NCI-H345 treated with DMSO at 0.1 percent for 48 hours (cell line): ENCODE measurements around the gene AKAP5.
A peak's percentile ranks its signal among the peaks of the same experiment; 100 is the strongest.

ENCODE experiments used
- DNase-seq: peaks from one replicate; lab custom pipeline; 2025; ENCODE audit not compliant: unreplicated experiment; lab: John Stamatoyannopoulos, UW

Gene AKAP5

DNA sequence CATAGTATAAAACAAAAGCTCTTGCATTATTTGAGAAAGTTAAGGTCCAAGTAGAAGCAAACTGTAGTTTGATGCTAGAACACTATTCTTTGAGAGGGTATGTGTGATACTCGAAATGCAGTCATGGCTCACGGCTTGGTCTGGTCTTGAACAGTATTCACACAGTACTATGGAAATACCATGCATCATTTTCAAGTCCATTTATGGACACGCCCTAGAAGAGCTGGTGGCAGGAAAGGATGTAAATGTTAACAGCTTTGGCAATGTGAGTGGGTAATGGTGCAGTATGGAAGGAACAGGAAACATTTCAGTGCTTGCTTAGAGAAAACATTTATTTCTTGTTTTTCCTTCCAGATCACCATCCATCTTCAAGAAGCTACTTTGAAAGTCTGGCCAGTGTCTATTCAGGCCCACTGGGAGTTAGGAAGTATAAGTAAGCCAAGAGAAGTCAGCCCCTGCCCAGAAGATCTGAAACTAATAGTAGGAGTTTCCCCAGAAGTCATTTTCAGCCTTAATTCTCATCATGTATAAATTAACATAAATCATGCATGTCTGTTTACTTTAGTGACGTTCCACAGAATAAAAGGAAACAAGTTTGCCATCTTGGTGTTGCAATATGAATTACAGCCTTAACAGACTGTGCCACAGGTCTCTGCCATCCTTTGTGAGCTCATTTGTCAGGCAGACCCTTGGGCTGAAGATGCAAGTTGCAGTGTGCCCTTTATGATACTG, 5.7 kb upstream of the AKAP5 start:
- DNase-seq = no peak

DNA sequence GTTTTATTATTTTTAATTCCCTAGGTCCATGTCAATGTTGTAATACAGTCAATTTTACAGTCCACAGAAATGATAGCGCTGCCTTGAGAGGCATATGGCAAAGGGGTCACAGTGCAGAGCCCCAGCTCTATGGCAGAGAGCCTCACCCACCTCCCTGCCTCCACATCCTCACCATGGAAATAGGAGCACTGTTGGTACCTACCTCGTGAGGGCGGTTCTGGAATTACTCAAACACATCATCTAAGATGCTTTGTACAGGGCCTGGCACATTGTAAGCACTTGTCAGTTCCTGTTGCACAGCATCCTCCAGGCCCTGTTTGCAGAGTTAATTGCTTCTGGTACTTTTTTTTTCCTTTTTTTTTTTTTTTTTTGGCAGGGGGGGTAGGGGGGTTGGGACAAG, 4.1 kb upstream of the AKAP5 start:
- DNase-seq = no peak

DNA sequence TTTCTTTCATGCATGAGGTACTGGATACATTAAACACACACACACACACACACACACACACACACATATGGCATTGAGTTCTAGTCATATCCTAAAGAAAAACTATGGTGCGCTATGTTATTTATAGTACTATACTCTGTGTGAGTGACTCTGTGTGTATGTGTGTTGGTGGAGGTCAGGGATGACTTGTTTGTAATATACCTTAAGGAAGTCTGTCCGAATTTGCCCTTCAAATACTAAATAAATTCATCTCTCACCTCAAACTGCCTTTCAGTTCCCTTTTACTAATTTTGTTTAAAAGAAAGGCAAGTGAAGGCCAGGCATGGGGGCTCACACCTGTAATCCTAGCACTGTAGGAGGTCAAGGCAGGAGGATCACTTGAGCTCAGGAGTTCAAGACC, 2.1 kb upstream of the AKAP5 start:
- DNase-seq = no peak

DNA sequence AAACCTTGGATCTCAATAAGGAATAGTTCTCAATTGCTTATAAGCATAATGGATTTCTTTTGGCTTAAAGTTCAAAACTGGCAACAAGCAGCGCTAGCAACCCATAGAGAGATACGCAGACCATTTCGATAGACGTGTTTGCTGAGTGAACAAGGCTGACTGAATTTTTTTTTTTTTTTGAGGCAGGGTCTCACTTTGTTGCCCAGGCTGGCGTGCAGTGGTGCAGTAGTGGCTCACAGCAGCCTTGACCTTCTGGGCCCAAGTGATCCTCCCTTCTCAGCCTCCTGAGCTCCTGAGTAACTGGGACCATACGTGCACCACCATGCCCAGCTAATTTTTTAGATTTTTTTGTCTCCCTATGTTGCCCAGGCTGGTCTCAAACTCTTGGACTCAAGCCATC, 1.4 kb upstream of the AKAP5 start:
- no peak for DNase-seq

DNA sequence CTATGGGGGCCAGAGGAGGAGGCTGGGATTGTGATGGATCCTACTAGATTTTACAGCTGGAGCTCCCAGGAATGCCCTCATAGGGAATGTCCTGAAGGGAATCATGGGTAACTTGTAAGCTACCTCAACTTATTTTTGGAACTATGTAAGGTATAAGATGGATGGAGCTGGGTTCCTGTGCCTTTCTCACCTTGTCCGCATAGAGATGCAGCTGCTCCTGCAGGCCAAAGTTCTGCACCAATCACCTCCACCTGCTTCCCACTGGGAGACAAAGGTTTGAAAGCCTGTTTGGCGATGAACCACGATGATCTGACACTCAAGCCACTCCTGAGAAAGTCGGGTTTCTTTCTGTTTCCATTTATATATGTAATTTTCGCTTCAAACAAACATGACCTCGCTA, 648 bp upstream of the AKAP5 start:
- DNase-seq = peak; percentile 57

DNA sequence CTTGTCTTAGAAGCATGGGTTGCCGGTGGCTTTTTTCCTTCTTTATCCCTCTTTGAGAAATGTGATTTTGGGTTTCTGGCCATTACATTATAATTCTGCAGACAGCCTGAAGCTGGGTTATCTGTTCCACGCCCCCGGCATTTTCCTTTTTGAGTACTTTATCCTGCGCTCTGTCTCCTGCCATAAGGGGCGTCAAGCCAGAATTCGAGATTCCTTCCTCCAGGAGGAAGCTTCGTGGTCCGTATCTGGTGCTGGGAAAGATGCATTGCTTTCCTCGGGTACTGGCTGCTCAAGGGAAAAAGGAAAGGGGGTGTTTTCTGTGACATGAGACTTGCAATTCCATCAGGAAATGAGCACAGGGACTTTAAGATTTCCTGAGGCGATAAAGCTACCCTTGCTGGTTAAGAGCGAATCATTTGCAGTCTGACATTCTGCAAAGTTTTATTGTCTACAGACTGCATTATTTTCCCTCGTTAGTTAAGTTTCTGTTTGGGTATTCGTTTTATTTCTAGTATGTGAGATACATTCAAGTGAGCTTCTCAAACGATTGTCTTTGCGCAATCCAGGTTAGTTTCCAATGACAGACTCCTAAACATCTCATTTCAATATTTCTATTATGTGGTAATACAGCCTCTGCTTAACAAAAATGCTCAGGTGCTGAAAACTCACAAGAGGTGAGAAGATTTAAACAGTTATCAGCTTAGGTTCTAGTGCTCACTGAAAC, 694 bp downstream of the AKAP5 start:
- DNase-seq = peak; percentile 41

DNA sequence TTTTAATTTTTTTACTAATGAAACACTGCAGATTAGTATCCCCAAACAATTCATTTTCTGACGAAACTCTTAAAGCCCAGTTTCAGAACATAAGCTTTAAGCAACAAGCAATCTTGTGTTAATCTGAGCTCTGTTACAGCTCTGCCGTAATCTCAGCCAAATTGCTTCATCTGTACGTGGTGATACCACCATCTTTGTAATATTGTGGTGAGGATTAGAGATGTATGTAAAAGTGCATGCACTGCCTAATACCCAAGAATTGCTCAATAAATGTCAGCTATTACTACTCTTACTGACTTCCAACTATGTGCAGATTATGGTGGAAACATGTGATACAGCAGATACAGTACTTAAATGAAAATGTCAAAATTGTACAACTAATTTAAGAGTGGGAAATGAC, 1.8 kb downstream of the AKAP5 start:
- no peak for DNase-seq

DNA sequence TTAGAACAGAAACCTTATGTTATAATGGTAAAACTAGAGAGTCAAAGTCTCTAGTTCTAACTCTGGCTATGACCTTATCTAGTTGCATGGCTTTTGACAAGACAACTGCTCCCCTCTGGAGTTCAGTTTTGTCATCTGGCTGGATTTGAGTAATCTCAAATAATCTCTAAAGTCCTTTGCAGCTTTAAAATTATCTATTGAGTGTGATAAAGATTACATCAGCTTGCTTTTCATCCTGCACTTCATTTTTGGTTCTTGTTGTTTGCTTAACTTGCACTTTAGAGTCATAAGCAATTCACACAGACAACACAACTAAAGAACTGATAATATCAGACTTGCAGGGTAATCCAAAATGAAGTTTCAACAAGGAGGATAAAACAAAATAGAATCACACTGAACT, 2.3 kb downstream of the AKAP5 start:
- no peak for DNase-seq

DNA sequence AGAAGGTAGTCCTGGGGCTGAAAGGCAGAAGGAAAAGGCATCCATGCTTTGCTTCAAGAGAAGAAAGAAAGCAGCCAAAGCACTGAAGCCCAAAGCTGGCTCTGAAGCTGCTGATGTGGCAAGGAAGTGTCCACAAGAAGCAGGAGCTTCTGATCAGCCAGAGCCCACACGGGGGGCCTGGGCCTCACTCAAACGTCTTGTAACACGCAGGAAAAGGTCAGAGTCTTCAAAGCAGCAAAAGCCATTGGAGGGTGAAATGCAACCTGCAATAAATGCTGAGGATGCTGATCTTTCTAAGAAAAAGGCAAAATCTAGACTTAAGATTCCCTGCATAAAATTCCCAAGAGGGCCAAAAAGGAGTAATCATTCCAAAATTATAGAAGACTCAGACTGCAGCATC, 3.2 kb downstream of the AKAP5 start:
- DNase-seq = no peak

DNA sequence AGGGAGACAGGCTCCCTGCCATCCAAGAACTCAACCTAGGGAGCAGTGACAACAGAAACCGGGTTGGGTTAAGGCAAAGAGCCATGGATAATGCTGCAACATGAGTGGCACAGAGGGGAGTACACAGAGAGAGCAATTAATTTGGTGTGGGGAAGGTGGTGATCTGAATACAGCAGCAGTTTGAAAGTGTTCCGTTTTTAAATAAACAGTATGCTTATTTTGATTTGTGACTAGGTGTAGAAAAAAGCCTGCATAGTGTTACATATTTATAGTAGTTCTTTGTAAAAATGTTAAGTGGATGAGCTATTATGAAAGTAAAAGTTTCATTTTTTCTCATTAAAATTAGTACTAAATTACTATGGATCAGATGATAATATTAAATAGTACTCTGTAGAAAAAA, 8.7 kb downstream of the AKAP5 start:
- no peak for DNase-seq

DNA sequence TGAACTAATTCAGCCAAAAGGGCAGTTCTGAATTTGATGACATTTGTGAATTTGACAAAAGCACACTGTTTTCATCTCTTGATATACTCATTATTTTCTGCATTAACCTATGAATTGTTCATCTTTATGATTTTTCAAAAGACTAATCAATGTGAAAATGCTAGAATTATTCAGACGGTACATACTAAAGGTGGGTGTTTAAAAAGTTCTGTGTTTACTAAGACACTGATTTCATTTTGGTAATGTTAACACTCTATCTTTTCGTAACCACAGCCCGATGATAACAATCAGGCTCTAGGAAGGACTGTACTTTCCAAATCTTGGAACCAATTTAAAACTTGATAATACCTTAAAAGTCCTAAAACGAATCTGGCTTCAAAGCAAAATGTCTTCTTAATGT, 9.4 kb downstream of the AKAP5 start:
- DNase-seq = no peak

DNA sequence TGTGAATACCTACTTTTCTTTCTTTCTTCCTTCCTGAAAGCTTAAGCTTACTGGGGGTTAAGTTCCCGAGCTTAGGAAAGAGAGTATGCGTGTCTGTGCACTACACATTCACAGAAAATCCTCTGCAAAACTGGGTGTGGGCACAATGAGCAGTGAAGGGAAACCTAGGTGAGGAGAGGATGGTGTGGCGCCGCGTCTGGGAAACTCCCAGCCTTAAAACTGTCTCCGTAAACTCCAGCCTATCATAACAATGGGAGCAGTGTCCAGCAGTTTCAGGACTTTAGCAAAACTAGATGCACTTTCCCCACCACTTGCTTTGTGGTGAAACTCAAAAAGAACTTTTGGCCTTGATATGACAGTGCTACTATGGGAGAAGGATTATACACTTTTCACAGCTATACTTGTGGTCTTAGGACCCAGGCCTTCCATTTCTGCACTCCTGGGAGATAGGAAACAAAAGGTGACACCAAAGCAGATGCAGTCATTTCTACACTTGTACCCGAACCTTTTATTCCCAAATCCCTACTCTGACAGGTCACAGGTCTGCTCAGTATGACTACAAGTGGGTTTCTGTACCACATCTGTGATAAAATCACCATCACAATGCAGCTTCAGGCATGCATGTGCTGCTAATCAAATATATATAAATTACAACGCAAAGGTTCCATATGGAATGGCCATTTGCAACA, 10.4 kb downstream of the AKAP5 start:
- DNase-seq = no peak

DNA sequence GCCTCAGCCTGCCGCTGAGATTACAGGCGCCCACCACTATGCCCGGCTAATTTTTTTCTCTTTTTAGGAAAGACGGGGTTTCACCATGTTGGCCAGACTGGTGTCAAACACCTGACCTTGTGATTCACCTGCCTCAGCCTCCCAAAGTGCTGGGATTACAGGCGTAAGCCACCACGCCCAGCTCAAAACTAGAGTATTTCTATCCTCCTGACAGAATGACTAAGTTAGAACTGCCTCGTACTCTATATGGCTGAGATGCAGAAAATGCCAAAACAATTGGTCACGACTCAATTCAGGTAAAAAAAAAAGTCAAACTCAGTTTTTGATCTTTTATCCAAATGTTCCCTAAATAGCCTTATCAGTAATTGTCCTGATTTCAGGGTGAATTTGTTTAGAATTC, 11.1 kb downstream of the AKAP5 start:
- no peak for DNase-seq

DNA sequence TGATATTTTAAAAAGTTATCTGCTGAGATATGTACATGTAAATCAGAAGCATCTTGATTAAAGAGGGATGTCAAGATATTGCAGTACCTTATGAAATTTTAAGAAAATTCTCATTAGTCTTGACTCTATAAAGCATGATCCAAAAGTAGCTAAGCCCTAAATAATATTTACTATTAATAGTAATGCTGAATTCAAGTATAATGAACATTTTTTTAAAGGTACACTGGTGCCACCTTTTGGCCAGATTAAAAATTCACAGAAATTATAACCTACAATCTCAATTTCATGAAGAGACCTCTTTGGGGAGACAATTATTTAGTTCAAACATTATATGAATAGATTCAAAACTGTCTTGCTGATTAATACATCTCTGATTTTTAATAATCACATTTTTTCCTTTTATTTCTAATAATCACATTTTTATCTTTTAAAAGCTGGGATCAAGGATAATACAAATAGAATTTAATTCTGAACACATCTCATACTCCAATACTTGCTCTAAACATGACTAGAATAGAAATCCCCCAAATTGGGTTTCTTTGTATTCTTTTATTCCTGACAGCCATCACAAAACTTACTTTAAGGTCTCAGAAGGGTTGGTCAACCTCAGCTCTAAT, 13.4 kb downstream of the AKAP5 start:
- no peak for DNase-seq

DNA sequence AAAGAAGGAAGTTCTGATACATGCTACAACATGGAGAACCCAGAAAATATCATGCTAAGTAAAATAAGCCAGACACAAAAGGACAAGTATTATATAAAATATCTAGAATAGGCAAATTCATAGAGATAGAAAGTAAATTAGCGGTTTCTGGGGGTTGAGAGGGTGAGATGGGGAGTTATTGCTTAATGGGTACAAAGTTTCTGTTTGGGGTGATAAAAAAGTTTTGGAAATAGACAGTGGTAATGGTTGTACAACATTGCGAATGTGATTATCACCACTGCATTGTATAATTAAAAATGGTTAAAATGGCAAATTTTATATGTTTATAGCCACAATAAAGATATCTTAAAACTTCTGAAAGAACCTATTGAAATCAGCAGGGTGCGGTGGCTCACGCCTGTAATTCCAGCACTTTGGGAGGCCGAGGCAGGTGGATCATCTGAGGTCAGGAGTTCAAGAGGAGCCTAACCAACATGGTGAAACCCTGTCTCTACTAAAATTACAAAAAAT, 23.3 kb downstream of the AKAP5 start:
- DNase-seq = no peak

DNA sequence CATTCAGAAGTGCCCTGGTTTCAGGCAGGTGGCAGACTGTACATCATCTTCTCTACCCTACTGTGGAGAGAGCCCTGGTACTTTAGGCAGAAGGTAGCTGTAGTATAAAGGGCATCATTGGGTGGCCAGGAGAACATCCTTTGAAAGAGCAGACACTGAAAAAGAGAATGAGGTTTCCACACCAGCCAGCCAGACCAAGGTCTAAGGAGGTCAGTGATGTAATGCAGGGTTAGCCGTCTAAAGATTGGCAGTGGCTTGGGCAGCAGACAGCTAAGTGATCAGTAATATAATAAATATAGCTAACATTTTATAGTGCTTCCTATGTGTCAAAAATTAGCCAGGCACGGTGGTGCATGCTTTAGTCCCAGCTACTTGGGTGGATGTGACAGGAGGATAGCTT, 26.3 kb downstream of the AKAP5 start:
- DNase-seq = no peak

DNA sequence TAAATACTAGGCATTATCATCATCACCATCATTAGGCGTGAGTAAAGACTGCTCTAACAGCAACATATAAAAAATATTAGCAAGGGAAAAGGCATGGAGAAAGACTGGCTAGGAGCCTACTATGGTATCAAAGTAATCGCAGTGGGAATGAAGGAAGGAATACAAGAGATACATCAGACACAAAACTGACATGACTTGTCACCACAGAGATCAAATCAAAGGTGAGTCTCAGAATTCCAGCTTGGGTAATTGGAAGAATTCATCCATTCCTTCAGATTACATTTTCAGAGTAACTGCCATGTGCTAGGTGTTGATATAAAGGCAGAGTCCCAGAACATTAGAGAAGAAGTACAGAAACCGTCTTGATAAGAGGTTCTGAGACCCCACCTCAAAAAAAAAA, 28.2 kb downstream of the AKAP5 start:
- no peak for DNase-seq

DNA sequence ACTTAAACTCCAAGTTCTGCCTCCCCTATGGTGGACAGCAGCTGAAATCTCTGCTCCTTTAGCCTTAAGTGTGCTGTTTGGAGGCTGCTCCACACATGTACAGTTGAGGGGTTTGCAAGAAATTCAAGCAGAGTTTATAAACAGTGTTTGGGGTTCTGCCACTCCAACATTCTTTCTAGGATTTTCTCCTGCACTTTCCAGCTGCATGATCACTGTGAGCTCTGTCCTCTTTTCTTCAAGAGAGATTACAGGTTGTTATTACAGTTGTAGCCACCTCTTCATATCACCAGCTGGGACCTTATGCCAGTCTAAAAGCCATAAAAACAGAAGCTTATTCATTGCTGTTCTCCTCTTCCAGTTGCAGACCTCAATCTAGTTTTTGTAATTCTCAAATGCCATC, 30.0 kb downstream of the AKAP5 start:
- DNase-seq = no peak

DNA sequence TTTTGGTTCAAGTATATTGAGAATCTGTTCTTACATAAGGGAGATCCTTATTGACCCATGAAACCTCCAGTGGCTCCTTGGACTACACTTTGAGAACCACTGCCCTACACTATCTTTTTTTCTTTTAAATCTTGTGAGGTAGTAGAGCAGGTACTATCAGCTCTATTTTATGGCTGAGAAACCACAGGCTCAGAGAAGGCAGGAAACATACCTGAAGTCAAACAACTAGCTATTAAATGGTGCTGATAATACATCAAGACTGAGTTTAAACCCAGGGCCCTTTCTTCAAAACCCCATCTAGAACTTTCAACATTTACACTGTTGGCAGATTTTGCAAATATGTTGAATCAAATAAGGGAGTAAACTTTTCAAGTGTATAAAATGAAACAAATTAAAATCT, 31.5 kb downstream of the AKAP5 start:
- DNase-seq = no peak

DNA sequence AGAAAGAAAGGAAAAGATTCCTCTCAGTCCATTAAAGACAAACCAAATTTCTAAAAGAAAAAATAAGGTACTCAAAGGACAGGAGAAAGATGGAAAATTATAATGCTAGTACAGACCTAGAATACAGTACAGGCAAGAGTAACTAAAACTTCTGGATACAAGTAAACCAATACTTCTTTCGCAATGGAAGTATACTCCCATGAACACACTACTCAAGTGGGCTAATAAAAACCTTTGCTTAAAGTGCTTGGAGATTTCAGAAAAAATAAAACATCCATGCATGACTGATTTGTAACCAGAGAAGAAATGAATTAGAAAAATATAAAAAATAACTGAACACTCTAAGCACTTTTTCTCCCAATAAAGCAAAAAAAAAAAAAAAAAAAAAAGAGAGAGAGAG, 34.8 kb downstream of the AKAP5 start:
- no peak for DNase-seq

DNA sequence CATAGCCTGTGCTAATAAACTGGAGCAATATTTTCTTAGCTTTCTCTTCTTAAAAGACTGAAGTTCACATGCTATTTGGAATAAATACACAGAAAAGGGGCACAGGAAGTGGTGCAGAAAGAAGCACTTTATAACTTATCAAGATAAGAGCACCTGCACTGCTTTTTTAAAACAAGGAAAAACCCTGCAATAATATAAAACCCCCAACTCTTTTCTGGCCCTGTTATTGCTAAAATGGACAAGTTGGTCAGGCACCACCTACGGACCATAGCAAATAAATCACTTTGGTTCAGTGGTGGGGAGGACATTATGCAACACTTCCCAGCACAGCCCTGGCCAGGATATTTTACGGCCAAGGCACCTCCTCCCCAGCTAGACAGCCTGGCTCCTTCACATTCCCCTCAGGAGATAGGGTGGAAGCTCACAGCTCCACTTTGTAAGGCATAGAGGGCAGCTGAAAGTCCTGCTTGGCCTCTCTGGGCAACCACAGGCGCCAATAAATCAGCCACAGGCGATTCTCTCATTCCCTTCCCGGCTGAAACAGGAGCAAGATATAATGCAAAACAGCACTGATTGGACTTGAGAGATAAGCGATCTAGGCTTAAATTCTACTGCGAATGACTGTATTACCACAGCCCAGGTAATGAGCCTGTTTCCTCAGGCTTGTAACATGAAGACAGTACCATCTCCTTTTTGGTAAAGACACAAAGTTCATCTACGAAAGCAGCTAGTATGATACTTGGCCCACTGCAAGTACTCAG, 36.3 kb downstream of the AKAP5 start:
- no peak for DNase-seq
